IPS DF 6.9 (cell line): ENCODE data around the gene LAMA5.

Experiments used
- DNase-seq: peaks from one replicate; pipeline ENCODE4 v3.0.0-alpha.2; 2013; ENCODE audit warnings: low read depth, low spot score
- H3K27ac ChIP-seq: one replicate; pipeline ENCODE4 v1.5.1; 2013; ENCODE audit warnings: low read length, control low read depth
- H3K27me3 ChIP-seq: 2 replicates; pipeline ENCODE4 v1.6.1; 2013; ENCODE audit warnings: mild to moderate bottlenecking, low read length; ENCODE audit not compliant: control insufficient read depth, insufficient read depth
- H3K36me3 ChIP-seq: 2 replicates; pipeline ENCODE4 v1.6.1; 2013; ENCODE audit warnings: low read length; ENCODE audit not compliant: control insufficient read depth, insufficient read depth
- H3K4me1 ChIP-seq: 2 replicates; pipeline ENCODE4 v1.6.1; 2013; ENCODE audit warnings: low read length; ENCODE audit not compliant: control insufficient read depth, insufficient read depth
- H3K4me3 ChIP-seq: 2 replicates; pipeline ENCODE4 v1.5.1; 2013; ENCODE audit warnings: mild to moderate bottlenecking, low read length
- H3K9me3 ChIP-seq: 2 replicates; pipeline ENCODE4 v1.6.1; 2013; ENCODE audit warnings: low read length, inconsistent platforms; ENCODE audit not compliant: control insufficient read depth, insufficient read depth
- WGBS: extraction: QIAGEN DNeasy Blood & Tissue Kit; methylation state at CpG from one replicate; pipeline ENCODE4 v1.1.7; 2013; ENCODE audit warnings: mixed read lengths, missing lambda C conversion rate; ENCODE audit not compliant: insufficient read length, insufficient coverage; 5-methylcytosine and 5-hydroxymethylcytosine counted together

LAMA5 gene

GRCh38 chr20:62409086-62409853 is 42.2 kb upstream of the LAMA5 start:
- no peaks in the 10 kb centered on the region for H3K27me3 ChIP-seq
- H3K9me3 ChIP-seq = no peaks in the 10 kb centered on the region
- no peaks in the 10 kb centered on the region for H3K4me1 ChIP-seq
- DNase-seq = no peak
- H3K27ac ChIP-seq = no peak overlapping the region
- no CpG with 5 or more reads among the region's 12 CpGs for WGBS
- H3K36me3 ChIP-seq = no peaks in the 10 kb centered on the region; the same call in 1 of the 2 replicates
- H3K4me3 ChIP-seq = no peak overlapping the region

- H3K4me1 ChIP-seq = no peaks in the 10 kb centered on the region
- H3K4me3 ChIP-seq = no peak overlapping the region
- H3K9me3 ChIP-seq = no peaks in the 10 kb centered on the region
- no CpG with 5 or more reads among the region's 12 CpGs for WGBS
- no peak overlapping the region for H3K27ac ChIP-seq
- no peaks in the 10 kb centered on the region for H3K27me3 ChIP-seq
- DNase-seq = no peak
- H3K36me3 ChIP-seq = no peaks in the 10 kb centered on the region; the same call in 1 of the 2 replicates
Measured at GRCh38 chr20:62408640-62409039, 41.5 kb upstream of the LAMA5 start.

- no peak for DNase-seq
- H3K36me3 ChIP-seq = no peaks in the 10 kb centered on the region; the same call in 1 of the 2 replicates
- no peak overlapping the region for H3K27ac ChIP-seq
- no peaks in the 10 kb centered on the region for H3K4me1 ChIP-seq
- H3K27me3 ChIP-seq = no peaks in the 10 kb centered on the region
- H3K4me3 ChIP-seq = no peak overlapping the region
- no CpG with 5 or more reads among the region's 15 CpGs for WGBS
- H3K9me3 ChIP-seq = no peaks in the 10 kb centered on the region
Measured at GRCh38 chr20:62408055-62408454, 40.9 kb upstream of the LAMA5 start.

- Histone ChIP-seq H3K27ac (no peak within 1 kb of the TSS), H3K9me3 (no peaks in the 10 kb centered on the region), H3K4me1 (no peaks in the 10 kb centered on the region), H3K27me3 (no peaks in the 10 kb centered on the region), H3K36me3 (no peaks in the 10 kb centered on the region; the same call in 1 of the 2 replicates), H3K4me3 (peak within 1 kb of the TSS; percentile 54; the same call in 1 of the 2 replicates)
- DNase-seq = no peak
- no CpG with 5 or more reads among the region's 73 CpGs for WGBS
Measured at GRCh38 chr20:62407221-62407992, 40.3 kb upstream of the LAMA5 start, which contains the start of gene CABLES2. Gene CABLES2 (minus strand): TSS chr20:62407285. CDS start chr20:62407276, 9 bp downstream.

- no peak for DNase-seq
- no peaks in the 10 kb centered on the region for H3K27me3 ChIP-seq
- H3K4me3 ChIP-seq = peak overlapping the region; percentile 54; the same call in 1 of the 2 replicates
- H3K36me3 ChIP-seq = no peaks in the 10 kb centered on the region; the same call in 1 of the 2 replicates
- H3K27ac ChIP-seq = no peak overlapping the region
- no CpG with 5 or more reads among the region's 42 CpGs for WGBS
- H3K9me3 ChIP-seq = no peaks in the 10 kb centered on the region
- H3K4me1 ChIP-seq = no peaks in the 10 kb centered on the region
Measured at GRCh38 chr20:62406635-62407176, 39.6 kb upstream of the LAMA5 start.

- DNase-seq = no peak
- Histone ChIP-seq H3K27ac (no peak overlapping the region), H3K9me3 (no peaks in the 10 kb centered on the region), H3K27me3 (no peaks in the 10 kb centered on the region), H3K4me3 (no peak overlapping the region), H3K4me1 (no peaks in the 10 kb centered on the region), H3K36me3 (no peaks in the 10 kb centered on the region; the same call in 1 of the 2 replicates)
- no CpG with 5 or more reads among the region's 10 CpGs for WGBS
Measured at GRCh38 chr20:62405981-62406513, 38.9 kb upstream of the LAMA5 start.

- H3K27ac ChIP-seq = no peak overlapping the region
- H3K27me3 ChIP-seq = no peaks in the 10 kb centered on the region
- WGBS = no CpG with 5 or more reads among the region's 23 CpGs
- H3K4me3 ChIP-seq = no peak overlapping the region
- H3K9me3 ChIP-seq = no peaks in the 10 kb centered on the region
- H3K4me1 ChIP-seq = no peaks in the 10 kb centered on the region
- no peak for DNase-seq
- H3K36me3 ChIP-seq = no peaks in the 10 kb centered on the region; the same call in 1 of the 2 replicates
Measured at GRCh38 chr20:62405108-62405980, 38.2 kb upstream of the LAMA5 start.

GRCh38 chr20:62404761-62405107 is 37.6 kb upstream of the LAMA5 start:
- DNase-seq = no peak
- Histone ChIP-seq H3K4me1 (no peaks in the 10 kb centered on the region), H3K9me3 (no peaks in the 10 kb centered on the region), H3K36me3 (no peaks in the 10 kb centered on the region; the same call in 1 of the 2 replicates), H3K4me3 (no peak overlapping the region), H3K27ac (no peak overlapping the region), H3K27me3 (no peaks in the 10 kb centered on the region)
- no CpG with 5 or more reads among the region's 12 CpGs for WGBS

GRCh38 chr20:62404112-62404665 is 37.1 kb upstream of the LAMA5 start:
- WGBS = no CpG with 5 or more reads among the region's 9 CpGs
- Histone ChIP-seq H3K27ac (no peak overlapping the region), H3K4me3 (no peak overlapping the region), H3K9me3 (no peaks in the 10 kb centered on the region), H3K27me3 (no peaks in the 10 kb centered on the region), H3K36me3 (no peaks in the 10 kb centered on the region; the same call in 1 of the 2 replicates), H3K4me1 (no peaks in the 10 kb centered on the region)
- DNase-seq = no peak
